Fibroblast of lung (primary cell): Measurements from ENCODE around the gene EYS. TPM values are rescaled to one million over a fixed set of nuclear protein-coding genes. Genes with fewer than 3 reads are reported as not detected.

Experiments
- DNase-seq, 2 donors: peaks; one replicate each; pipeline versions ENCODE4 v3.0.0 to v3.0.0-alpha.2; 2010; ENCODE audit warnings: low read depth in 2 of 2
- H2AFZ ChIP-seq: 2 replicates; pipeline ENCODE4 v1.5.1; 2012; ENCODE audit warnings: low read length, control low read depth, inconsistent platforms
- H3K27ac ChIP-seq: 2 replicates; pipeline ENCODE4 v1.5.1; 2011; ENCODE audit warnings: low read length, control low read depth; ENCODE audit not compliant: insufficient read depth
- H3K27me3 ChIP-seq: 2 replicates; pipeline ENCODE4 v1.5.1; 2011; ENCODE audit warnings: mild to moderate bottlenecking, low read length; ENCODE audit not compliant: control insufficient read depth, insufficient read depth
- H3K36me3 ChIP-seq: 2 replicates; pipeline ENCODE4 v1.5.1; 2011; ENCODE audit warnings: low read length; ENCODE audit not compliant: control insufficient read depth, insufficient read depth
- H3K4me1 ChIP-seq: 2 replicates; pipeline ENCODE4 v1.5.1; 2011; ENCODE audit warnings: low read length; ENCODE audit not compliant: control insufficient read depth, insufficient read depth; ENCODE audit errors: extremely low read depth
- H3K4me2 ChIP-seq: 2 replicates; pipeline ENCODE4 v1.5.1; 2011; ENCODE audit warnings: low read length, control low read depth; ENCODE audit not compliant: insufficient read depth; ENCODE audit errors: extremely low read depth
- H3K4me3 ChIP-seq, 4 experiments: fragments of 200-600 bp in 1 of 4; sonication (generic) in 1 of 4; replicated peaks in 1 of 4; 2 replicates each; pipeline ENCODE4 v1.5.1; 2011 to 2016; ENCODE audit warnings: low read length in 4 of 4, low read depth in 3 of 4, mild to moderate bottlenecking in 3 of 4, control low read depth in 2 of 4, inconsistent platforms in 1 of 4, mixed read lengths in 1 of 4; ENCODE audit not compliant: insufficient read depth in 1 of 4; ENCODE audit errors: control extremely low read depth in 1 of 4
- H3K79me2 ChIP-seq: 2 replicates; pipeline ENCODE4 v1.5.1; 2012; ENCODE audit warnings: mild to moderate bottlenecking, low read length, inconsistent platforms; ENCODE audit not compliant: control insufficient read depth, insufficient read depth
- H3K9ac ChIP-seq: 2 replicates; pipeline ENCODE4 v1.5.1; 2011; ENCODE audit warnings: mild to moderate bottlenecking, low read length, control low read depth; ENCODE audit not compliant: insufficient read depth
- H3K9me3 ChIP-seq: 2 replicates; pipeline ENCODE4 v1.5.1; 2012; ENCODE audit warnings: low read depth, low read length; ENCODE audit not compliant: control insufficient read depth, insufficient read depth
- H4K20me1 ChIP-seq: 2 replicates; pipeline ENCODE4 v1.5.1; 2011; ENCODE audit warnings: low read length; ENCODE audit not compliant: control insufficient read depth, insufficient read depth; ENCODE audit errors: extremely low read depth
- CTCF ChIP-seq, 2 donors: IDR thresholded peaks in 1 of 2; conservative IDR thresholded peaks in 1 of 2; 1 replicate in 1 of 2; 2 replicates in 1 of 2; pipeline ENCODE4 v1.5.1; 2011 to 2012; ENCODE audit warnings: low read length in 2 of 2, control low read depth in 1 of 2, inconsistent platforms in 1 of 2, low read depth in 1 of 2, mild to moderate bottlenecking in 1 of 2
- EZH2 ChIP-seq: IDR thresholded peaks from 2 replicates; pipeline ENCODE4 v1.5.1; 2012; ENCODE audit warnings: low read length, control low read depth, mild to moderate bottlenecking; ENCODE audit errors: missing control alignments
- polyA plus RNA-seq, 2 donors: library from polyadenylated mRNA; depleted of rRNA in 1 of 2; stranded (reverse) in 1 of 2; unstranded in 1 of 2; fragments of >200 nt; gene quantifications; 2 replicates each; pipeline ENCODE4 v1.2.1, GENCODE V29; 2011 to 2012; ENCODE audit warnings: missing spikeins in 1 of 2
- total RNA-seq: library from RNA; depleted of rRNA; stranded (reverse); fragments of >200 nt; gene quantifications from 2 replicates; pipeline ENCODE4 v1.2.1, GENCODE V29; 2014

The EYS gene
- total and polyA plus RNA-seq, 2 donors (not counting 1 experiment from before 2014, with no cell fraction given), result under 0.01 TPM; not detected in 1

DNA sequence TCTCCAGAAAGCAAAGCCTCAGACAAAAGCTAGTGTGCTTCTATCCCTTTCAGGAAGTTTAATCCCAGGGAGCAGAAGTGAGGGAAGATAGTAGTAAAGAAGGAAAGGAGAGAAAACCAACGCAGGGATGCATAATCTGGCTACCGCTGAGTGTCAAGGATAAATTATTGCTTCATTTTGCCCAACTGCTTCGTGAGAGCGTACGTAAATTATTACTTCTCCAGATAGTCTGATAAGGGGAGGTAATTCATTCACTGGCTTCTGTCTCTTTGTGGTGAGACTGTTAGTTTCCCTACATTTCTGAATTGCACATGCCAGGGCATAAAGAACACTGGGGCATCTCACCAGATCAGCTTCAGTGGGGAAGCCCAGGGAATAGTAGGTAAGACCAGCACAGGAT, 1531.7 kb downstream of the EYS start:
- H3K4me2 ChIP-seq, result no peak overlapping the region
- H4K20me1 ChIP-seq, result no peaks in the 10 kb centered on the region
- no peak for DNase-seq
- H3K4me1 ChIP-seq, result no peaks in the 10 kb centered on the region
- TF ChIP-seq CTCF (conservative IDR thresholded peaks at IDR 0.05 in 1 of 2, IDR thresholded peaks at IDR 0.05 in 1 of 2; ENCODE audit: low read depth in 1 of 2, low read length in 2 of 2) (no peak), EZH2 (no peak)
- H3K27ac ChIP-seq, result no peak overlapping the region
- H3K9me3 ChIP-seq, result no peaks in the 10 kb centered on the region
- H3K79me2 ChIP-seq, result no peaks in the 10 kb centered on the region
- H3K27me3 ChIP-seq, result no peaks in the 10 kb centered on the region
- no peaks in the 10 kb centered on the region for H3K36me3 ChIP-seq
- H2AFZ ChIP-seq, result no peak overlapping the region
- H3K9ac ChIP-seq, result no peak overlapping the region
- no peak overlapping the region for H3K4me3 ChIP-seq

- no peak for TF ChIP-seq CTCF (conservative IDR thresholded peaks at IDR 0.05 in 1 of 2, IDR thresholded peaks at IDR 0.05 in 1 of 2; ENCODE audit: low read depth in 1 of 2, low read length in 2 of 2)
- TF ChIP-seq EZH2, result no peak
- H3K36me3 ChIP-seq, result no peaks in the 10 kb centered on the region
- H3K27ac ChIP-seq, result no peak overlapping the region
- no peaks in the 10 kb centered on the region for H4K20me1 ChIP-seq
- no peak overlapping the region for H3K4me3 ChIP-seq
- DNase-seq, result no peak
- no peaks in the 10 kb centered on the region for H3K4me1 ChIP-seq
- H3K9me3 ChIP-seq, result no peaks in the 10 kb centered on the region
- no peak overlapping the region for H2AFZ ChIP-seq
- H3K27me3 ChIP-seq, result no peaks in the 10 kb centered on the region
- H3K9ac ChIP-seq, result no peak overlapping the region
- no peak overlapping the region for H3K4me2 ChIP-seq
- no peaks in the 10 kb centered on the region for H3K79me2 ChIP-seq
Observed at GRCh38 chr6:64170316-64170715, 1536.7 kb downstream of the EYS start.

- H3K4me1 ChIP-seq, result no peaks in the 10 kb centered on the region
Observed at GRCh38 chr6:64160486-64160885, 1546.5 kb downstream of the EYS start.

More at GRCh38 chr6:64160486-64160885, 1546.5 kb downstream of the EYS start:
- H3K27me3 ChIP-seq, result no peaks in the 10 kb centered on the region
- no peaks in the 10 kb centered on the region for H3K9me3 ChIP-seq
- no peak overlapping the region for H3K4me3 ChIP-seq
- no peaks in the 10 kb centered on the region for H3K36me3 ChIP-seq
- TF ChIP-seq CTCF (conservative IDR thresholded peaks at IDR 0.05 in 1 of 2, IDR thresholded peaks at IDR 0.05 in 1 of 2; ENCODE audit: low read depth in 1 of 2, low read length in 2 of 2), result no peak
- no peak for TF ChIP-seq EZH2
- no peak overlapping the region for H2AFZ ChIP-seq
- DNase-seq, result no peak
- H3K79me2 ChIP-seq, result no peaks in the 10 kb centered on the region
- no peaks in the 10 kb centered on the region for H4K20me1 ChIP-seq
- H3K4me2 ChIP-seq, result no peak overlapping the region
- no peak overlapping the region for H3K27ac ChIP-seq
- H3K9ac ChIP-seq, result no peak overlapping the region
